ENCODE results near the gene KRTAP10-10.

KRTAP10-10 gene

DNA sequence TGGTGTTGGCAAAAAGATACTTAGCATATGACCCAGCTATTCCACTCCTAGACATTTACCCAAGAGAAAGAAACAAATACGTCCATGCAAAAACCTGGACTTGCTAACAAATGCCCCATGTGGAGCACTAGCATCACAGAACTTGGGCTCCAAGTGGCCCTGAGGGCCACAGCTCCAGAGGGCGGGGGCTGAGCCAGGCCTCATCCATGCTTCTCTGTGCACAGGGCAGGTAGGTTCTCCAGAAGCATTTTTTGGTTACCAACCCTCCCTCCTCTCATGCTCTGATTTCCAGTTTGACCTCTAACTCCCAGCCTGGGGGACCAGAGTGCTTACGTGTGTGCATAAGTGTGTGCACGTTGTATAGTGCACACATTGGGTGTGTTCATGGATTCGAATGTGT, 27.5 kb downstream of the KRTAP10-10 start:
- no peak overlapping the region for H2AFZ ChIP-seq (ENCODE audit: low read length)
- H3K9me3 ChIP-seq (replicated peaks in 1 of 2; ENCODE audit: control insufficient read depth in 2 of 2, insufficient read depth in 1 of 2, low read depth in 1 of 2, low read length in 2 of 2): peaks cover 4 to 5% of the 10 kb centered on the region in 2 donors
- no peak overlapping the region for H4K91ac ChIP-seq (ENCODE audit: low read depth, low read length, poor library complexity)
- H2BK120ac ChIP-seq (ENCODE audit: low read depth, low read length): no peak overlapping the region
- H3K14ac ChIP-seq (ENCODE audit: low read length): no peak overlapping the region
- H3K4me2 ChIP-seq (ENCODE audit: insufficient read depth, low read length, poor library complexity, severe bottlenecking): no peak overlapping the region
- H2AK5ac ChIP-seq (ENCODE audit: low read depth, low read length): no peak overlapping the region
- no peak overlapping the region for H3K4me3 ChIP-seq (ENCODE audit: low read length in 2 of 2)
- no peak overlapping the region for H4K8ac ChIP-seq (ENCODE audit: low read depth, low read length)
- no peaks in the 10 kb centered on the region for H3K36me3 ChIP-seq (replicated peaks in 1 of 2; ENCODE audit: control insufficient read depth in 2 of 2, insufficient read depth in 2 of 2, low read length in 2 of 2)
- peaks cover 3% of the 10 kb centered on the region for H3K79me1 ChIP-seq (ENCODE audit: low read depth, low read length)
- no peak overlapping the region for H2BK12ac ChIP-seq (ENCODE audit: low read length)
- H3K9ac ChIP-seq (ENCODE audit: low read depth, low read length, poor library complexity): no peak overlapping the region
- no peaks in the 10 kb centered on the region for H3K27me3 ChIP-seq (ENCODE audit: control insufficient read depth in 3 of 3, insufficient read depth in 3 of 3, low read depth in 1 of 3, low read length in 3 of 3)
- H3K4ac ChIP-seq (ENCODE audit: low read length): no peak overlapping the region
- H3K4me1 ChIP-seq (ENCODE audit: control insufficient read depth in 2 of 2, insufficient read depth in 1 of 2, low read depth in 1 of 2, low read length in 2 of 2): no peaks in the 10 kb centered on the region
- WGBS, 2 donors (ENCODE audit: extremely low coverage in 2 of 2, insufficient read length in 2 of 2, insufficient replicate concordance in 1 of 2): no CpG with 5 or more reads among the region's 5 CpGs
- DNase-seq (ENCODE audit: low spot score): no peak
- no peak overlapping the region for H3K23ac ChIP-seq (ENCODE audit: low read depth, low read length, poor library complexity)
- H2BK5ac ChIP-seq (ENCODE audit: low read length): no peak overlapping the region
- no peak overlapping the region for H2BK15ac ChIP-seq (ENCODE audit: low read length)
- H3K27ac ChIP-seq (replicated peaks; ENCODE audit: low read length): no peak overlapping the region
- H3K18ac ChIP-seq (ENCODE audit: low read length): no peak overlapping the region

DNA sequence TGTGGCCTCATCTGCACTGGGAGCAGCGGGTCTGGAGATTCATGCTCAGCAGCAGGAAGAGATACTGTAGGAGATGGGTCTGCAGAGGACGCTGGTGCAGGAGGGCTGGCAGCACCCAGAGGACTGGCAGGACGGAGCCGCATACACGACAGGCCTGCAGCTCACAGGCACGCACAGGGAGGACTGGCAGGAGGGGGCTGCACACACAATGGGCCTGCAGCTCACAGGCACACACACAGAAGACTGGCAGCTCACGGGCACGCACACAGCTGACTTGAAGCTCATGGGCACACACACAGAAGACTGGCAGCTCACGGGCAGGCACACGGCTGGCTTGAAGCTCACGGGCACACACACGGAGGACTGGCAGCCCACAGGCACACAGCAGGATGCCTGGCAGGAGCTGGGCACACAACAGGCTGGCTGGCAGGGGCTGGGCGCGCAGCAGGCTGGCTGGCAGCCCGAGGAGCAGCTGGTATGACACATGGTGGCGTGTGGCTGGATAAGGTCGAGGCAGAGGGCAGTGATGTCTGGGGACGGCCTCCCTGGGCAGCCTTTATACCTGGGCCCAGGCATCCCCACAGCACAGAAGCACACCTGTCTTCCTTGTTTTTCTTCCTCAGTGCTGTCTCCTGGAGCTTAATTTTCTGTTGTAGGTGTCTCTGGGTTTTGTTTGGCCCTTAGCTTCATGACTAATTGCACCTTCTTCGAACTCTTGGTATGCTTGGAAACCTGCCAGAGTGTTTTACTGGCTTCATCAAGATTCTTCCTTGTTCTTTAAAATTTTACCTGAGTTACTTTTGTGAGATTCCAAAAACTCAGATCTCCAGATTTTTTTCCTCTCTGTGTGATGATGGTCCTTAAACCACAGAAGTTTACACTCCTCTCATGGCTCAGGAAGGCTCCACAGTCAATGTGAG, 29.5 kb downstream of the KRTAP10-10 start, which contains the start of gene KRTAP12-2:
KRTAP12-2 (minus strand) TSS at position 527 of the 920 bp plus-strand sequence; CDS start at position 486, 41 bp downstream.
- Histone ChIP-seq H2AK5ac (ENCODE audit: low read depth, low read length) (peak within 1 kb of the TSS; percentile 75), H2AFZ (ENCODE audit: low read length) (no peak within 1 kb of the TSS), H4K8ac (ENCODE audit: low read depth, low read length) (peak within 1 kb of the TSS; percentile 92), H3K4ac (ENCODE audit: low read length) (peak within 1 kb of the TSS; percentile 93), H2BK120ac (ENCODE audit: low read depth, low read length) (no peak within 1 kb of the TSS), H2BK15ac (ENCODE audit: low read length) (no peak within 1 kb of the TSS), H2BK5ac (ENCODE audit: low read length) (no peak within 1 kb of the TSS), H3K14ac (ENCODE audit: low read length) (peak within 1 kb of the TSS; percentile 89), H3K36me3 (replicated peaks in 1 of 2; ENCODE audit: control insufficient read depth in 2 of 2, insufficient read depth in 2 of 2, low read length in 2 of 2) (no peaks in the 10 kb centered on the region), H3K27me3 (ENCODE audit: control insufficient read depth in 3 of 3, insufficient read depth in 3 of 3, low read depth in 1 of 3, low read length in 3 of 3) (no peaks in the 10 kb centered on the region), H3K9me3 (replicated peaks in 1 of 2; ENCODE audit: control insufficient read depth in 2 of 2, insufficient read depth in 1 of 2, low read depth in 1 of 2, low read length in 2 of 2) (peaks cover 18 to 24% of the 10 kb centered on the region in 2 donors), H2BK12ac (ENCODE audit: low read length) (peak within 1 kb of the TSS; percentile 73), H3K4me2 (ENCODE audit: insufficient read depth, low read length, poor library complexity, severe bottlenecking) (no peak within 1 kb of the TSS), H3K23ac (ENCODE audit: low read depth, low read length, poor library complexity) (no peak within 1 kb of the TSS), H3K27ac (replicated peaks; ENCODE audit: low read length) (no peak within 1 kb of the TSS), H3K9ac (ENCODE audit: low read depth, low read length, poor library complexity) (peak within 1 kb of the TSS; percentile 60), H3K4me3 (ENCODE audit: low read length in 2 of 2) (peak within 1 kb of the TSS in 1 of 2 donors; percentile 63), H3K4me1 (ENCODE audit: control insufficient read depth in 2 of 2, insufficient read depth in 1 of 2, low read depth in 1 of 2, low read length in 2 of 2) (no peaks in the 10 kb centered on the region), H3K79me1 (ENCODE audit: low read depth, low read length) (peaks cover 3% of the 10 kb centered on the region), H4K91ac (ENCODE audit: low read depth, low read length, poor library complexity) (no peak within 1 kb of the TSS), H3K18ac (ENCODE audit: low read length) (peak within 1 kb of the TSS; percentile 19)
- no peak for DNase-seq (ENCODE audit: low spot score)
- no CpG with 5 or more reads among the region's 19 CpGs for WGBS, 2 donors (ENCODE audit: extremely low coverage in 2 of 2, insufficient read length in 2 of 2, insufficient replicate concordance in 1 of 2)

GRCh38 chr21:44667612-44668011, 30.5 kb downstream of the KRTAP10-10 start:
- Histone ChIP-seq H4K91ac (ENCODE audit: low read depth, low read length, poor library complexity) (no peak overlapping the region), H3K4me2 (ENCODE audit: insufficient read depth, low read length, poor library complexity, severe bottlenecking) (no peak overlapping the region), H2BK5ac (ENCODE audit: low read length) (no peak overlapping the region), H3K4me3 (ENCODE audit: low read length in 2 of 2) (no peak overlapping the region), H3K36me3 (replicated peaks in 1 of 2; ENCODE audit: control insufficient read depth in 2 of 2, insufficient read depth in 2 of 2, low read length in 2 of 2) (no peaks in the 10 kb centered on the region), H3K4me1 (ENCODE audit: control insufficient read depth in 2 of 2, insufficient read depth in 1 of 2, low read depth in 1 of 2, low read length in 2 of 2) (no peaks in the 10 kb centered on the region), H2BK120ac (ENCODE audit: low read depth, low read length) (no peak overlapping the region), H2AK5ac (ENCODE audit: low read depth, low read length) (no peak overlapping the region), H3K27me3 (ENCODE audit: control insufficient read depth in 3 of 3, insufficient read depth in 3 of 3, low read depth in 1 of 3, low read length in 3 of 3) (no peaks in the 10 kb centered on the region), H3K9ac (ENCODE audit: low read depth, low read length, poor library complexity) (no peak overlapping the region), H2AFZ (ENCODE audit: low read length) (no peak overlapping the region), H3K79me1 (ENCODE audit: low read depth, low read length) (peaks cover 3% of the 10 kb centered on the region), H3K9me3 (replicated peaks in 1 of 2; ENCODE audit: control insufficient read depth in 2 of 2, insufficient read depth in 1 of 2, low read depth in 1 of 2, low read length in 2 of 2) (peaks cover 18 to 27% of the 10 kb centered on the region in 2 donors), H3K14ac (ENCODE audit: low read length) (no peak overlapping the region), H2BK12ac (ENCODE audit: low read length) (no peak overlapping the region), H3K27ac (replicated peaks; ENCODE audit: low read length) (no peak overlapping the region), H4K8ac (ENCODE audit: low read depth, low read length) (no peak overlapping the region), H3K23ac (ENCODE audit: low read depth, low read length, poor library complexity) (no peak overlapping the region), H3K4ac (ENCODE audit: low read length) (no peak overlapping the region), H3K18ac (ENCODE audit: low read length) (no peak overlapping the region), H2BK15ac (ENCODE audit: low read length) (no peak overlapping the region)
- no peak for DNase-seq (ENCODE audit: low spot score)
- WGBS, 2 donors (ENCODE audit: extremely low coverage in 2 of 2, insufficient read length in 2 of 2, insufficient replicate concordance in 1 of 2): no CpG with 5 or more reads among the region's 1 CpG

- no peak overlapping the region for H3K9ac ChIP-seq (ENCODE audit: low read depth, low read length, poor library complexity)
- H3K4me2 ChIP-seq (ENCODE audit: insufficient read depth, low read length, poor library complexity, severe bottlenecking): no peak overlapping the region
Observed at GRCh38 chr21:44670642-44671432, 33.7 kb downstream of the KRTAP10-10 start.

More at GRCh38 chr21:44670642-44671432, 33.7 kb downstream of the KRTAP10-10 start:
- Histone ChIP-seq H2BK15ac (ENCODE audit: low read length) (no peak overlapping the region), H3K14ac (ENCODE audit: low read length) (no peak overlapping the region), H3K9me3 (replicated peaks in 1 of 2; ENCODE audit: control insufficient read depth in 2 of 2, insufficient read depth in 1 of 2, low read depth in 1 of 2, low read length in 2 of 2) (peaks cover 18 to 25% of the 10 kb centered on the region in 2 donors), H2AFZ (ENCODE audit: low read length) (no peak overlapping the region), H3K4me1 (ENCODE audit: control insufficient read depth in 2 of 2, insufficient read depth in 1 of 2, low read depth in 1 of 2, low read length in 2 of 2) (no peaks in the 10 kb centered on the region), H4K91ac (ENCODE audit: low read depth, low read length, poor library complexity) (no peak overlapping the region), H2BK5ac (ENCODE audit: low read length) (no peak overlapping the region), H2AK5ac (ENCODE audit: low read depth, low read length) (no peak overlapping the region), H3K4ac (ENCODE audit: low read length) (no peak overlapping the region), H2BK120ac (ENCODE audit: low read depth, low read length) (no peak overlapping the region), H3K4me3 (ENCODE audit: low read length in 2 of 2) (no peak overlapping the region), H4K8ac (ENCODE audit: low read depth, low read length) (no peak overlapping the region), H3K79me1 (ENCODE audit: low read depth, low read length) (peaks cover 3% of the 10 kb centered on the region), H2BK12ac (ENCODE audit: low read length) (no peak overlapping the region), H3K27ac (replicated peaks; ENCODE audit: low read length) (no peak overlapping the region), H3K18ac (ENCODE audit: low read length) (no peak overlapping the region), H3K36me3 (replicated peaks in 1 of 2; ENCODE audit: control insufficient read depth in 2 of 2, insufficient read depth in 2 of 2, low read length in 2 of 2) (no peaks in the 10 kb centered on the region), H3K27me3 (ENCODE audit: control insufficient read depth in 3 of 3, insufficient read depth in 3 of 3, low read depth in 1 of 3, low read length in 3 of 3) (no peaks in the 10 kb centered on the region), H3K23ac (ENCODE audit: low read depth, low read length, poor library complexity) (no peak overlapping the region)
- no CpG with 5 or more reads among the region's 3 CpGs for WGBS, 2 donors (ENCODE audit: extremely low coverage in 2 of 2, insufficient read length in 2 of 2, insufficient replicate concordance in 1 of 2)
- no peak for DNase-seq (ENCODE audit: low spot score)
